ENCODE measurements around the gene P2RX6. TPM values are rescaled to one million over a fixed set of nuclear protein-coding genes. Genes with fewer than 3 reads are reported as not detected.

P2RX6 gene
- total and polyA plus RNA-seq, 9 of the 15 experiments (the other 6 are each of a cell fraction or from before 2014, with no cell fraction given): 0.01 to 3.9 (median 1.5) TPM; not detected in 1

DNA sequence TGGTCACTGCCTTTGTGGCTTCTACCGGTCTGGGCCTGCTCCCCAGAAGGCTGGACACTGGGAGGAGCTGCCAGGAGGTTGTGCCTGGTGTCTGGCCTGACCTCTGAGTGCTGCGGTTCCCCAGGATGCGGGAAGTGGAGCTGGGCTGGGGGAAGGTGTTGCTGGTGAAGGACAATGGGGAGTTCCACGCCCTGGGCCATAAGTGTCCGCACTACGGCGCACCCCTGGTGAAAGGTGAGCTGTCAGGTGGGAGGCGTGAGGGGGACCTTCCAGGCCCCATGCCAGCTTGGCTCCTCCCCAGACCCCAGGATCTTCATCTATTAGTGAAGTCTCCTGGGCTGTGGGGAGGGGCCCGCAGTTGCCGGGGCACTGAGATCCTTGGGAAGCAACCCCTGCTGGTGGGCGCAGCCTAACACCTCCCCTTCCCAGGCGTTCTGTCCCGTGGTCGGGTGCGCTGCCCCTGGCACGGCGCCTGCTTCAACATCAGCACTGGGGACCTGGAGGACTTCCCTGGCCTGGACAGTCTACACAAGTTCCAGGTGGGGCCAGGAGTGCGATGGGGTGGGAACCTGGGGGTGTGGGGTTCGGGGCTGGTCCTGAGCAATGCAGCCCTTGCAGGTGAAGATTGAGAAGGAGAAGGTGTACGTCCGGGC is 41.2 kb upstream of the P2RX6 start:
- ChIA-PET POLR2A (interaction anchor here (0.5 to 64.4 kb wide), 17 partner anchors 7 to 958 kb away, joined by 3 to 1556 read pairs (median 4); partner anchors contain the start of genes CRKL, LZTR1 and THAP7), CTCF (ENCODE audit: low intra/inter-chr PET ratio) (no interaction called here)
- H3K9me1 ChIP-seq (ENCODE audit: control insufficient read depth, insufficient read depth, low read length): no peaks in the 10 kb centered on the region
- H3K27me3 ChIP-seq (ENCODE audit: control insufficient read depth in 2 of 2, insufficient read depth in 2 of 2, low read length in 2 of 2): peaks cover 37 to 63% of the 10 kb centered on the region in 2 experiments; a peak in 4 of 5 replicates
- no peak overlapping the region for H3K27ac ChIP-seq (ENCODE audit: extremely low read depth, low read depth, low read length)
- in situ Hi-C loops (cut with MboI): loop anchor here (25.0 kb wide), 1 partner anchor 164 kb away; no protein-coding TSS in a partner anchor
- H3K4me1 ChIP-seq (replicated peaks in 1 of 2; ENCODE audit: control insufficient read depth in 2 of 2, insufficient read depth in 2 of 2, low read length in 2 of 2): peaks cover 0 to 34% of the 10 kb centered on the region in 2 experiments; a peak in 3 of 5 replicates
- peak overlapping the region in 1 of 2 experiments; percentile 56; a peak in 2 of 4 replicates for H3K9ac ChIP-seq (ENCODE audit: insufficient read depth in 1 of 2, low read depth in 2 of 2, low read length in 2 of 2)
- H3K36me3 ChIP-seq (ENCODE audit: control insufficient read depth, insufficient read depth, low read length): no peaks in the 10 kb centered on the region
- 0 out of 2 replicates have a peak, but pooled peaks have one; percentile 4 for TF ChIP-seq ZBTB7A (IDR thresholded peaks at IDR 0.05; ENCODE audit: borderline replicate concordance, control insufficient read depth, low read depth, low read length)
- peak; percentile 79; the same call in 1 of the 2 replicates for TF ChIP-seq MCM3 (IDR thresholded peaks at IDR 0.05)
- no peak for TF ChIP-seq PTRF (tag; IDR thresholded peaks at IDR 0.05)
- TF ChIP-seq ZNF23 (CRISPR knock-in tag; IDR thresholded peaks at IDR 0.05): no peak
- peaks cover 7% of the 10 kb centered on the region for H3K9me3 ChIP-seq (replicated peaks; ENCODE audit: control insufficient read depth, insufficient read depth, low read depth, low read length)
- no peak overlapping the region for H2AFZ ChIP-seq (ENCODE audit: low read depth, low read length)
- intact Hi-C loops (cut with micrococcal nuclease): no loop called here
- H3K4me3 ChIP-seq: no peak overlapping the region
- FAIRE-seq (no peak), DNase-seq (ENCODE audit: extremely low read depth in 1 of 4, low spot score in 3 of 4) (peak in 1 of 4 experiments; percentile 59), ATAC-seq (peak; percentile 16)
- WGBS (ENCODE audit: insufficient coverage, low coverage, missing lambda C conversion rate): 12% methylated on average over 21 of the region's 21 CpGs
- no peaks in the 10 kb centered on the region for H3K79me2 ChIP-seq (ENCODE audit: control insufficient read depth, insufficient read depth, low read length)
- BruUV-seq (replicated peaks): no TSS peak
- no peak overlapping the region for H3K4me2 ChIP-seq (ENCODE audit: insufficient read depth, low read length)
- H4K20me1 ChIP-seq (replicated peaks; ENCODE audit: control insufficient read depth, insufficient read depth, low read length): peaks cover 10% of the 10 kb centered on the region

All from K562 (cell line).